Neuronal stem cell (in vitro differentiated cells): ENCODE data around the gene EMP1. TPM values are rescaled to one million over a fixed set of nuclear protein-coding genes. Genes with fewer than 3 reads are reported as not detected.

ENCODE experiments used
- DNase-seq: peaks from one replicate; pipeline ENCODE4 v3.0.0-alpha.2; 2013; ENCODE audit warnings: low spot score
- H2AFZ ChIP-seq: one replicate; pipeline ENCODE4 v1.6.1; 2013; ENCODE audit warnings: mild to moderate bottlenecking, low read length, inconsistent platforms
- H2AK5ac ChIP-seq: 2 replicates; pipeline ENCODE4 v1.6.1; 2013; ENCODE audit warnings: low read depth, mild to moderate bottlenecking, inconsistent platforms, low read length, moderate library complexity, mixed read lengths
- H2BK120ac ChIP-seq: 2 replicates; pipeline ENCODE4 v1.6.1; 2013; ENCODE audit warnings: low read depth, mild to moderate bottlenecking, inconsistent platforms, low read length, moderate library complexity, mixed read lengths
- H2BK12ac ChIP-seq: one replicate; pipeline ENCODE4 v1.6.1; 2013; ENCODE audit warnings: low read length, inconsistent platforms
- H2BK15ac ChIP-seq: 2 replicates; pipeline ENCODE4 v1.6.1; 2013; ENCODE audit warnings: mild to moderate bottlenecking, low read length, inconsistent platforms, mixed read lengths
- H2BK5ac ChIP-seq: one replicate; pipeline ENCODE4 v1.6.1; 2013; ENCODE audit warnings: inconsistent platforms, mild to moderate bottlenecking, low read length, moderate library complexity
- H3K14ac ChIP-seq: one replicate; pipeline ENCODE4 v1.6.1; 2013; ENCODE audit warnings: low read length, inconsistent platforms
- H3K18ac ChIP-seq: 2 replicates; pipeline ENCODE4 v1.6.1; 2013; ENCODE audit warnings: low read length, inconsistent platforms
- H3K23ac ChIP-seq: 2 replicates; pipeline ENCODE4 v1.6.1; 2013; ENCODE audit warnings: low read depth, mild to moderate bottlenecking, mixed read lengths, low read length, inconsistent platforms; ENCODE audit not compliant: poor library complexity
- H3K27ac ChIP-seq: replicated peaks from 3 replicates; pipeline ENCODE4 v1.5.1; 2013; ENCODE audit warnings: low read length, inconsistent platforms
- H3K27me3 ChIP-seq, 3 experiments: 2 replicates each; pipeline ENCODE4 v1.6.1; 2013; ENCODE audit warnings: low read length in 3 of 3, mild to moderate bottlenecking in 2 of 3, inconsistent platforms in 1 of 3, low read depth in 1 of 3, mixed read lengths in 1 of 3, moderate library complexity in 1 of 3; ENCODE audit not compliant: control insufficient read depth in 3 of 3, insufficient read depth in 3 of 3
- H3K36me3 ChIP-seq, 2 donors: replicated peaks in 1 of 2; 2 replicates each; pipeline ENCODE4 v1.6.1; 2013; ENCODE audit warnings: low read length in 2 of 2; ENCODE audit not compliant: control insufficient read depth in 2 of 2, insufficient read depth in 2 of 2
- H3K4ac ChIP-seq: 2 replicates; pipeline ENCODE4 v1.6.1; 2013; ENCODE audit warnings: inconsistent platforms, mild to moderate bottlenecking, low read length, moderate library complexity
- H3K4me1 ChIP-seq, 2 donors: 1 replicate in 1 of 2; 2 replicates in 1 of 2; pipeline ENCODE4 v1.6.1; 2013; ENCODE audit warnings: low read length in 2 of 2, low read depth in 1 of 2; ENCODE audit not compliant: control insufficient read depth in 2 of 2, insufficient read depth in 1 of 2
- H3K4me2 ChIP-seq: one replicate; pipeline ENCODE4 v1.6.1; 2013; ENCODE audit warnings: mild to moderate bottlenecking, low read length, inconsistent platforms; ENCODE audit not compliant: insufficient read depth, poor library complexity, severe bottlenecking
- H3K4me3 ChIP-seq, 2 donors: 2 replicates each; pipeline ENCODE4 v1.5.1; 2013; ENCODE audit warnings: low read length in 2 of 2, mild to moderate bottlenecking in 2 of 2, inconsistent platforms in 1 of 2, moderate library complexity in 1 of 2
- H3K79me1 ChIP-seq: one replicate; pipeline ENCODE4 v1.6.1; 2013; ENCODE audit warnings: low read depth, mild to moderate bottlenecking, inconsistent platforms, low read length, moderate library complexity
- H3K9ac ChIP-seq: one replicate; pipeline ENCODE4 v1.6.1; 2013; ENCODE audit warnings: mild to moderate bottlenecking, low read depth, low read length, inconsistent platforms; ENCODE audit not compliant: poor library complexity
- H3K9me3 ChIP-seq, 2 donors: replicated peaks in 1 of 2; 2 replicates each; pipeline versions ENCODE3 to v1.6.1; 2013; ENCODE audit warnings: low read length in 2 of 2, mild to moderate bottlenecking in 2 of 2, inconsistent platforms in 1 of 2, low read depth in 1 of 2, mixed read lengths in 1 of 2, moderate library complexity in 1 of 2; ENCODE audit not compliant: control insufficient read depth in 2 of 2, insufficient read depth in 1 of 2
- H4K8ac ChIP-seq: one replicate; pipeline ENCODE4 v1.6.1; 2013; ENCODE audit warnings: low read depth, mild to moderate bottlenecking, inconsistent platforms, low read length, moderate library complexity
- H4K91ac ChIP-seq: one replicate; pipeline ENCODE4 v1.6.1; 2013; ENCODE audit warnings: low read length, low read depth, mild to moderate bottlenecking, inconsistent platforms; ENCODE audit not compliant: poor library complexity
- WGBS, 2 donors: extraction: QIAGEN DNeasy Blood & Tissue Kit; methylation state at CpG; one replicate each; pipeline ENCODE4 v1.1.7; 2013; ENCODE audit warnings: missing lambda C conversion rate in 2 of 2, mixed read lengths in 1 of 2; ENCODE audit not compliant: insufficient read length in 2 of 2, insufficient replicate concordance in 1 of 2; ENCODE audit errors: extremely low coverage in 2 of 2; 5-methylcytosine and 5-hydroxymethylcytosine counted together
- polyA plus RNA-seq, 2 experiments: library from polyadenylated mRNA; stranded (reverse); fragments of 200-250 nt; gene quantifications; one replicate each; pipeline ENCODE4 v1.2.3, GENCODE V29; 2013

Gene EMP1, protein sequence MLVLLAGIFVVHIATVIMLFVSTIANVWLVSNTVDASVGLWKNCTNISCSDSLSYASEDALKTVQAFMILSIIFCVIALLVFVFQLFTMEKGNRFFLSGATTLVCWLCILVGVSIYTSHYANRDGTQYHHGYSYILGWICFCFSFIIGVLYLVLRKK
- 1.8 TPM for polyA plus RNA-seq (2013, experiment 1 of 2)
- 1.7 TPM for polyA plus RNA-seq (2013, experiment 2 of 2)

- no CpG with 5 or more reads among the region's 11 CpGs for WGBS, 2 donors
- DNase-seq: no peak
- Histone ChIP-seq H2BK12ac (no peak within 1 kb of the TSS), H3K14ac (no peak within 1 kb of the TSS), H3K4me2 (no peak within 1 kb of the TSS), H4K8ac (no peak within 1 kb of the TSS), H3K18ac (no peak within 1 kb of the TSS), H3K79me1 (no peaks in the 10 kb centered on the region), H2BK5ac (no peak within 1 kb of the TSS), H3K23ac (no peak within 1 kb of the TSS), H3K27me3 (no peaks in the 10 kb centered on the region), H2BK120ac (no peak within 1 kb of the TSS), H3K27ac (no peak within 1 kb of the TSS), H4K91ac (no peak within 1 kb of the TSS), H3K9ac (no peak within 1 kb of the TSS), H3K4me1 (peaks cover 17 to 46% of the 10 kb centered on the region in 2 donors), H3K4ac (no peak within 1 kb of the TSS), H2AK5ac (no peak within 1 kb of the TSS), H3K4me3 (no peak within 1 kb of the TSS), H3K36me3 (no peaks in the 10 kb centered on the region), H2AFZ (peak within 1 kb of the TSS; percentile 58), H2BK15ac (no peak within 1 kb of the TSS), H3K9me3 (peaks cover 0 to 3% of the 10 kb centered on the region in 2 donors)
These were observed at the start of gene EMP1 for GRCh38 chr12:13196130-13196921. EMP1 (plus strand) TSS chr12:13196726; CDS start chr12:13211511, 14,785 bp downstream.

DNA sequence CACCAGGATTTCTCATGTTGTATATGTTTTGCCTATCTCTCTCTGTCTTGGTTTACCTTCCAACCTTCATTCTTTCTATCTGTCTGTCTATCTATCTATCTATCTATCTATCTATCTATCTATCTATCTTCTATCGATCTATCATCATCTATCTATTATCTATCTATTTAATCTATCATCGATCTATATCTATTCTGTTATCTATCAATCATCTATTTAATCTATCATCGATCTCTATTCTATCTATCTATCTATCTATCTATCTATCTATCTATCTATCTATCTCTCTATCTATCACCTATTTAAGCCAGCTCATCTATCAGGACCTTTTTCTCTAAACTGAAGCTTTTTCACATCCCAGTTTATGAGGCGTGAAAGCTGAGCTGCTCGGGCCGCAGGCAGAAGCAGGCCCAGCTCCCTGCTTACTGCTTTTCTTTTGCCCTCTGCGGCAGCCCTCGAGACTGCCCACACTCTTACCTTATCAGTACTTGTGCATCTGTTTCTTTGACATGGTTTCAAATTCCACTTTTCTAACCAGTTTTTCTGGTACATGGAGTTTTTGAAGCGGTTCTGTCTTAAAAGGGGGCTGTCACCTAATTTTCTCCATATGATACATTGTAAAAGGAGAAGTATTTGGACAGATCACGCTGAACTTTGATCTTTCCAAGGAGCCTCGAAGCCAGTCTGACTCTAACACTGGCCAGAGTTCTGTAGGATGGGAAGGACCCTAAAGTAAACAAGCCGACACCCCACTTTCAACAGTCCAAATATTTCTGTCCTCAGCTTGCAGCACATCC lies 48.6 kb upstream of the EMP1 start:
- H2BK12ac ChIP-seq: no peak overlapping the region
- no peaks in the 10 kb centered on the region for H3K4me1 ChIP-seq
- no peak overlapping the region for H4K91ac ChIP-seq
- no peak overlapping the region for H2BK120ac ChIP-seq
- no peaks in the 10 kb centered on the region for H3K27me3 ChIP-seq
- H3K18ac ChIP-seq: no peak overlapping the region
- H3K23ac ChIP-seq: no peak overlapping the region
- no peak overlapping the region for H2AK5ac ChIP-seq
- peaks cover 0 to 1% of the 10 kb centered on the region in 2 donors for H3K9me3 ChIP-seq
- H3K27ac ChIP-seq: no peak overlapping the region
- H3K4me2 ChIP-seq: no peak overlapping the region
- H3K14ac ChIP-seq: no peak overlapping the region
- no peaks in the 10 kb centered on the region for H3K79me1 ChIP-seq
- no peak for DNase-seq
- H2AFZ ChIP-seq: no peak overlapping the region
- no peak overlapping the region for H4K8ac ChIP-seq
- H3K4me3 ChIP-seq: no peak overlapping the region
- H3K9ac ChIP-seq: no peak overlapping the region
- no peak overlapping the region for H2BK5ac ChIP-seq
- H3K4ac ChIP-seq: no peak overlapping the region
- WGBS, 2 donors: 100% methylated on average over 3 of the region's 12 CpGs
- H3K36me3 ChIP-seq: no peaks in the 10 kb centered on the region
- H2BK15ac ChIP-seq: no peak overlapping the region

DNA sequence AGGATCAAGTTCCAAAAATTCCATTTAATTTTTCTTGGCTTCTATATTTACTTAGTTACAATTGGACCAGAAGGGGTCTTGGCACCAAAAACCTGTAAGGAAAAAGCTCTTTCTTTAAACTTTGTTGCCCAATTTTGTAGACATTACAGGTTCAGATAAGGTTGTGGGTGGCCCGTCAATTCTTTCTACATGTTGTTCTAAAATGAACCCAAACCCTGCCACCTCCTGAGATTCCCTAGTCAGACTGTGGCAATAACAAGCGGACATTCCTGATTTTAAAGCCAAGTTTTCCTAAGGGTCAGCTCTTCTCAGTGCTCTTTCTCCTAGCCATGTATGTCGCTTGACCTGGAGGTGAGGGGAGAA lies 48.1 kb upstream of the EMP1 start:
- Histone ChIP-seq H4K8ac (no peak overlapping the region), H2BK15ac (no peak overlapping the region), H3K27me3 (no peaks in the 10 kb centered on the region), H3K9ac (no peak overlapping the region), H3K18ac (no peak overlapping the region), H3K36me3 (no peaks in the 10 kb centered on the region), H2BK120ac (no peak overlapping the region), H2BK12ac (no peak overlapping the region), H3K23ac (no peak overlapping the region), H3K4me2 (no peak overlapping the region), H3K4me3 (no peak overlapping the region), H4K91ac (no peak overlapping the region), H3K9me3 (peaks cover 0 to 1% of the 10 kb centered on the region in 2 donors), H3K4me1 (peaks cover 0 to 2% of the 10 kb centered on the region in 2 donors), H3K14ac (no peak overlapping the region), H3K4ac (no peak overlapping the region), H3K79me1 (no peaks in the 10 kb centered on the region), H2AK5ac (no peak overlapping the region), H3K27ac (no peak overlapping the region), H2AFZ (no peak overlapping the region), H2BK5ac (no peak overlapping the region)
- no CpG with 5 or more reads among the region's 3 CpGs for WGBS, 2 donors
- DNase-seq: no peak

- Histone ChIP-seq H2BK15ac (no peak overlapping the region), H3K27ac (no peak overlapping the region), H2BK12ac (no peak overlapping the region), H2BK5ac (no peak overlapping the region), H2AFZ (no peak overlapping the region), H3K4ac (no peak overlapping the region), H3K9me3 (peaks cover 0 to 1% of the 10 kb centered on the region in 2 donors), H3K23ac (no peak overlapping the region), H3K4me1 (peaks cover 0 to 4% of the 10 kb centered on the region in 2 donors), H3K27me3 (no peaks in the 10 kb centered on the region), H3K4me2 (no peak overlapping the region), H3K36me3 (no peaks in the 10 kb centered on the region), H3K79me1 (no peaks in the 10 kb centered on the region), H3K14ac (no peak overlapping the region), H3K18ac (no peak overlapping the region), H4K91ac (no peak overlapping the region), H3K4me3 (no peak overlapping the region), H3K9ac (no peak overlapping the region), H4K8ac (no peak overlapping the region), H2BK120ac (no peak overlapping the region), H2AK5ac (no peak overlapping the region)
- WGBS, 2 donors: no CpG with 5 or more reads among the region's 4 CpGs
- DNase-seq: no peak
These were observed 47.1 kb upstream of the EMP1 start for GRCh38 chr12:13149411-13149810.
